Measurements from ENCODE around the gene CCDC146. TPM values are rescaled to one million over a fixed set of nuclear protein-coding genes. Genes with fewer than 3 reads are reported as not detected.

Gene CCDC146
- total RNA-seq, 1 donor from 2014 or later, result 4.3 TPM

DNA sequence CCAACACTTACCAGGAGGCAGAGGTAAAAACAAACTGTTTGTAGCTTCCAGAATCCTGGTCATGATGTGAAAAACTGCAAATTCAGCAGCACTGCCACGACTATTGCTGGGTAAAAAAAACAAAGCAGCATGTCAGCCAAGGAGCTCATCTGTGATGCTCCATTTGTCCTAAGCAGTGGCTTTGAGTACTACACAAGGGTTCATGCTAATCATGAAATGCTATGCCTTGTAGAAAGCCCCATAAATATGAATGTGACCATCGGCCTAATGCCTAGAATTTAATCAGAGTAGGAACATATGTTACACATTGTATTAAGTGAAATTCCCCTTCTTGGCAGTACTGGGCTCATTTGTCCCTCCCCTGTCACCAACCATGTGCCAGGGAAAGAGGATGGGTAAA lies 198.3 kb downstream of the CCDC146 start:
- DNase-seq (no peak), ATAC-seq (no peak)
- no peaks in the 10 kb centered on the region for H3K9me3 ChIP-seq

DNA sequence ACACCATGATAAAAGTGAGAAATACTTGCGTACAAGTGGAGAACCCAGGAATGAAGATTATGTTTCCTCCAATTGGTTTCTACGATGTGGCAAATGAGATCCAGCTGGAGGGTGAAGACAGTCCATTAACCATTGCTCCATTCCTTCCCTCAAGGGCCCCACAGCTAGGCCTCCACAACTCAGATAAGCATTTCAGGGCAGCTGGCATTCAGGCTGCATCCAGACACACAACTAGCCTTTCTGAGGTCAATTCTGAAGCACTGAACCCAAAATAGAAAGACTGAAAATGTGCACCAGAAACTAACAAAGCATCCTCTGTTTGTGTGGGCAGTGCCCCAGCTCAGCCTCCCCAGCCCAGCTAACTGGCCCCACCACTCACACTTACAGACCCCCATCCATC lies 198.9 kb downstream of the CCDC146 start:
- H3K4me1 ChIP-seq, result peaks cover 2% of the 10 kb centered on the region
- TF ChIP-seq, protein P1, sequence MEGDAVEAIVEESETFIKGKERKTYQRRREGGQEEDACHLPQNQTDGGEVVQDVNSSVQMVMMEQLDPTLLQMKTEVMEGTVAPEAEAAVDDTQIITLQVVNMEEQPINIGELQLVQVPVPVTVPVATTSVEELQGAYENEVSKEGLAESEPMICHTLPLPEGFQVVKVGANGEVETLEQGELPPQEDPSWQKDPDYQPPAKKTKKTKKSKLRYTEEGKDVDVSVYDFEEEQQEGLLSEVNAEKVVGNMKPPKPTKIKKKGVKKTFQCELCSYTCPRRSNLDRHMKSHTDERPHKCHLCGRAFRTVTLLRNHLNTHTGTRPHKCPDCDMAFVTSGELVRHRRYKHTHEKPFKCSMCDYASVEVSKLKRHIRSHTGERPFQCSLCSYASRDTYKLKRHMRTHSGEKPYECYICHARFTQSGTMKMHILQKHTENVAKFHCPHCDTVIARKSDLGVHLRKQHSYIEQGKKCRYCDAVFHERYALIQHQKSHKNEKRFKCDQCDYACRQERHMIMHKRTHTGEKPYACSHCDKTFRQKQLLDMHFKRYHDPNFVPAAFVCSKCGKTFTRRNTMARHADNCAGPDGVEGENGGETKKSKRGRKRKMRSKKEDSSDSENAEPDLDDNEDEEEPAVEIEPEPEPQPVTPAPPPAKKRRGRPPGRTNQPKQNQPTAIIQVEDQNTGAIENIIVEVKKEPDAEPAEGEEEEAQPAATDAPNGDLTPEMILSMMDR (IDR thresholded peaks at IDR 0.05), result no peak
- no peaks in the 10 kb centered on the region for H3K9me3 ChIP-seq
- no peak for ATAC-seq
- DNase-seq, result no peak
- intact Hi-C loops (cut with DNase I), result no loop called here
- no peaks in the 10 kb centered on the region for H3K27me3 ChIP-seq
- H3K36me3 ChIP-seq, result peaks cover 37% of the 10 kb centered on the region
- H3K27ac ChIP-seq, result no peak overlapping the region
- H3K4me3 ChIP-seq, result no peak overlapping the region

More for the DNA sequence above, 198.3 kb downstream of the CCDC146 start:
- no peaks in the 10 kb centered on the region for H3K27me3 ChIP-seq
- H3K4me3 ChIP-seq, result no peak overlapping the region
- TF ChIP-seq, protein P1 (IDR thresholded peaks at IDR 0.05), result no peak
- H3K4me1 ChIP-seq, result peaks cover 3% of the 10 kb centered on the region
- peaks cover 39% of the 10 kb centered on the region for H3K36me3 ChIP-seq
- no peak overlapping the region for H3K27ac ChIP-seq
- intact Hi-C loops (cut with DNase I), result no loop called here

DNA sequence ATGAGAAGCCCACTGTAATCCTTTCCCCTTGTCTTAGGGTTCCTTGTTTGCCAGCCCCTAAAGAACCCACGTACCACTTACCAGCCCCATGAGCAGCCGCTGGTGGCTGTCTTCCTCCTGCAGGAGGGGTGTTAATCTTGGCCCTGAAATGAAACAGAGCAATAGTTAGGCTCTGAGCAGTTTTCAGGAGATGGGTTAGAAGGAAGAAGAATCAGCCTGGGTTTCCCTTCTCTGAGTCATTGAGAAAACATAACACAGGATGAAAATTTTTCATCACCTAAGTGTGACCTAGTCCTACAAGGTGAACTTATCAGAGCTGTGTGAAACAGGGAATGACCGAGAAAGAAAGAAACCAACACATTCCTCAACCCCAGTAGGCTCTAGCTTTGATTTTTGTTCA lies 203.7 kb downstream of the CCDC146 start:
- H3K27me3 ChIP-seq, result no peaks in the 10 kb centered on the region
- H3K27ac ChIP-seq, result no peak overlapping the region
- H3K36me3 ChIP-seq, result peaks cover 21% of the 10 kb centered on the region
- TF ChIP-seq, protein P1 (IDR thresholded peaks at IDR 0.05), result no peak
- H3K4me3 ChIP-seq, result no peak overlapping the region
- no peak for ATAC-seq
- H3K4me1 ChIP-seq, result peaks cover 37% of the 10 kb centered on the region
- no peaks in the 10 kb centered on the region for H3K9me3 ChIP-seq
- intact Hi-C loops (cut with DNase I), result no loop called here
- DNase-seq, result no peak

DNA sequence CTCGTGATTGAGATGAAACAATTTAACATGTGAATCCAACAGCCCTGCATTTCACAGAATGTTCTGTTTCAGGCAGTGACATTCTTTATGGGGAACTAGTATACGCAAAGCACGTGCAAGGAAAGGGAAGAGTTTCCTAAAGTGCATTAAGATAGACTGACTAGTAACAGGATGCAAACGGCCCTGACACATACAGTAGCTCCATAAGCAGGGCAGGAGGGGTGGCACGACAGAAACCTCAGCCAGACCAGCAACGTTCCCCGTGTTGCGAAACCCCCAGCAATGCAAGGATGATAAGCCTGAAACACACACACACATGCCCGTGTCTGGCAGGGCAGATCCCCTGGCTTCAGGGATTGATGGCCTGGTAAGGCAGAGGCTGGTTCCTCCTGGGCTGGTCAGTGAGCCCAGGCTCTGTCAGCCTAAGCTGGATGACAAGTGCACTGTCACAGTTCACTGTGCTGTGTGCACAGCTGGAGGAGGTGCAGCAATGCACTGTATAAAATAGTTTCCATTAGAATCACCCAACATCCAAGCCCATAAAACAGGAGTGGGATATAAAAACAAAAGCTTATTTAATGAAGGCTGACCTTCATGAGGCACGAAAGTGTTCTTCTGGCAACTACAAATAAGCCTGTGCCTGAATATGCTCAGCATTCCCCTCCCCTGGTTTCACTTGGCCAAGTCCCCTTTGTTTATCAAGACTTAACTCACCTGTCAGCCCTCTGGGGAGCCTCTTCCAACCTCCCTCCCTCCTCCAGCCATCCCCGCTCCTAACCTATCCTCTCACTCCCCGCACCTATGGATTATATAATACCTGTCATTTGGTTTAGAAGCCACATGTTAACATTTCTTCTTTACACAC lies 204.9 kb downstream of the CCDC146 start:
- H3K4me1 ChIP-seq, result peaks cover 37% of the 10 kb centered on the region
- intact Hi-C loops (cut with DNase I), result no loop called here
- no peaks in the 10 kb centered on the region for H3K27me3 ChIP-seq
- DNase-seq (peak; percentile 79), ATAC-seq (peak; percentile 72)
- peaks cover 9% of the 10 kb centered on the region for H3K36me3 ChIP-seq
- TF ChIP-seq, protein P1 (IDR thresholded peaks at IDR 0.05), result no peak
- no peak overlapping the region for H3K4me3 ChIP-seq
- H3K9me3 ChIP-seq, result no peaks in the 10 kb centered on the region
- H3K27ac ChIP-seq, result no peak overlapping the region

DNA sequence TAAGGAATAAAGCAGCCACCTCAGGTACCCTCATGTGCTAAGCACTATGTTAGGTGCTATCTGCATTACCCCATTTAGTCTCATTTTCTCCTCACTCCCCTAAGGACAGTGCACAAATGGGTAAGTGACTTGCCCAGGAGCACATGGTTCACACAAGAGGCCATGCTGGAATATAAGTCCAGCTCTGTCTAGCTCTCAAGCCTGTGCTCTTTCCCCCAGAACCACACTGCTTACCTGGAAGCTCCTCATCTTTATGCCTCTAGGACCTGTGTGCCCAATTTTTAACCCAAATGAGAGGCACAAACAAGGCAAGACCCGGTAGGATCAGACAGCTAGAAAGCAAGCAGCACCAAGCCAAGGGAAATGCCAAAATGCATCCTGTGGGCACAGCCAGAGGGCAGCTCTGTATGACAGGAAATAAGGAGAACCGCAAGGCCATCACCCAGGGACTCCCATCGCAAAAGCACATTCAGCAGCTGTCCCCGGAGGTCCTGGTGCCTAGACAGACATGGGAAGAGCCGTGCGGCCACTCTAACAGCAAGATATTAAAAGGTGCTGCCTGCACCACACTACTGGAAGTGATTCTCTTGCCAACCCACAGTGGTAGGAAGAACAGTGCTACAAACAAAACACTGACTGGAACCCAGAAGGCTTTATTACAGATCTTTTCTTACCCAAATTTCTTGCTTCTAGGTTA lies 205.7 kb downstream of the CCDC146 start:
- intact Hi-C loops (cut with DNase I), result no loop called here
- ATAC-seq (no peak), DNase-seq (no peak)
- Histone ChIP-seq H3K4me3 (no peak overlapping the region), H3K9me3 (no peaks in the 10 kb centered on the region), H3K36me3 (peaks cover 9% of the 10 kb centered on the region), H3K4me1 (peaks cover 37% of the 10 kb centered on the region), H3K27me3 (no peaks in the 10 kb centered on the region), H3K27ac (no peak overlapping the region)
- TF ChIP-seq, protein P1 (IDR thresholded peaks at IDR 0.05), result no peak

All from upper lobe of right lung (tissue), 1 donor.